ENCODE results near the gene ZNF581. TPM values are rescaled to one million over a fixed set of nuclear protein-coding genes. Genes with fewer than 3 reads are reported as not detected.
A peak's percentile ranks its signal among the peaks of the same experiment; 100 is the strongest.

Gene ZNF581
- total RNA-seq, 2 donors from 2014 or later = 7.5 to 8.6 TPM

GRCh38 chr19:55667958-55668357 lies 24.5 kb downstream of the ZNF581 start:
- Histone ChIP-seq H3K36me3 (peaks cover 74% of the 10 kb centered on the region), H3K27me3 (no peaks in the 10 kb centered on the region), H3K4me1 (peaks cover 0 to 4% of the 10 kb centered on the region in 2 donors), H3K9me3 (no peaks in the 10 kb centered on the region), H3K27ac (no peak overlapping the region), H3K4me3 (no peak overlapping the region)
- no peak for DNase-seq (ENCODE audit: low spot score)
- no peak for TF ChIP-seq CTCF (IDR thresholded peaks at IDR 0.05)

- TF ChIP-seq CTCF (IDR thresholded peaks at IDR 0.05) = no peak
- no peaks in the 10 kb centered on the region for H3K9me3 ChIP-seq
- H3K27me3 ChIP-seq = no peaks in the 10 kb centered on the region
- H3K27ac ChIP-seq = no peak overlapping the region
- peaks cover 0 to 7% of the 10 kb centered on the region in 2 donors for H3K4me1 ChIP-seq
- no peak for DNase-seq (ENCODE audit: low spot score)
- peaks cover 70% of the 10 kb centered on the region for H3K36me3 ChIP-seq
- no peak overlapping the region for H3K4me3 ChIP-seq
These were observed 25.3 kb downstream of the ZNF581 start for GRCh38 chr19:55668603-55669348.

GRCh38 chr19:55669418-55670279 lies 26.2 kb downstream of the ZNF581 start:
- H3K9me3 ChIP-seq = no peaks in the 10 kb centered on the region
- TF ChIP-seq CTCF (IDR thresholded peaks at IDR 0.05) = no peak
- H3K27ac ChIP-seq = no peak overlapping the region
- peaks cover 68% of the 10 kb centered on the region for H3K36me3 ChIP-seq
- DNase-seq (ENCODE audit: low spot score) = no peak
- no peak overlapping the region for H3K4me3 ChIP-seq
- peaks cover 0 to 16% of the 10 kb centered on the region in 2 donors for H3K4me1 ChIP-seq
- H3K27me3 ChIP-seq = no peaks in the 10 kb centered on the region

- no peak overlapping the region for H3K27ac ChIP-seq
- no peaks in the 10 kb centered on the region for H3K9me3 ChIP-seq
- no peak for TF ChIP-seq CTCF (IDR thresholded peaks at IDR 0.05)
- no peak overlapping the region for H3K4me3 ChIP-seq
- peaks cover 0 to 18% of the 10 kb centered on the region in 2 donors for H3K4me1 ChIP-seq
- no peaks in the 10 kb centered on the region for H3K27me3 ChIP-seq
- peaks cover 67% of the 10 kb centered on the region for H3K36me3 ChIP-seq
- DNase-seq (ENCODE audit: low spot score) = peak; percentile 68
These were observed 27.0 kb downstream of the ZNF581 start for GRCh38 chr19:55670280-55671053.

- H3K27ac ChIP-seq = no peak overlapping the region
- DNase-seq (ENCODE audit: low spot score) = no peak
- TF ChIP-seq CTCF (IDR thresholded peaks at IDR 0.05) = no peak
- no peak overlapping the region for H3K4me3 ChIP-seq
- peaks cover 0 to 22% of the 10 kb centered on the region in 2 donors for H3K4me1 ChIP-seq
- H3K36me3 ChIP-seq = peaks cover 61% of the 10 kb centered on the region
- no peaks in the 10 kb centered on the region for H3K9me3 ChIP-seq
- H3K27me3 ChIP-seq = no peaks in the 10 kb centered on the region
These were observed 27.6 kb downstream of the ZNF581 start for GRCh38 chr19:55671054-55671378.

All from right atrium auricular region (tissue), 2 donors.